ENCODE data around the gene ASMT.
"Not testable (repeated sequence)": the region's sequence is repeated elsewhere in the genome, so short reads cannot be mapped to it uniquely, and the experiment has no call there.

Gene ASMT

GRCh38 chrX:1614927-1615326, at the start of gene ASMT:
TSS of gene ASMT (plus strand) at chrX:1615059. CDS start at chrX:1615200, 141 bp downstream.
- no peak for DNase-seq

GRCh38 chrX:1574181-1574580, 40.7 kb upstream of the ASMT start:
- DNase-seq, result not testable (repeated sequence)

- no peak for DNase-seq
Measured at GRCh38 chrX:1576201-1576992, 38.5 kb upstream of the ASMT start.

- DNase-seq, result no peak
Measured at GRCh38 chrX:1577845-1578244, 37.0 kb upstream of the ASMT start.

- DNase-seq, result no peak
Measured at GRCh38 chrX:1578511-1579173, 36.2 kb upstream of the ASMT start.

GRCh38 chrX:1581132-1581531, 33.7 kb upstream of the ASMT start:
- DNase-seq, result peak; percentile 2

GRCh38 chrX:1582686-1583437, 32.0 kb upstream of the ASMT start:
- DNase-seq, result no peak

- DNase-seq, result no peak
Measured at GRCh38 chrX:1584237-1585011, 30.4 kb upstream of the ASMT start.

GRCh38 chrX:1587161-1587560, 27.7 kb upstream of the ASMT start:
- no peak for DNase-seq

- DNase-seq, result no peak
Measured at GRCh38 chrX:1589356-1590130, 25.3 kb upstream of the ASMT start.

- peak; percentile 74 for DNase-seq
Measured at GRCh38 chrX:1591102-1591862, 23.6 kb upstream of the ASMT start, which contains the start of gene AKAP17A. TSS of gene AKAP17A (plus strand) at chrX:1591604. CDS start at chrX:1593463, 1,859 bp downstream.

GRCh38 chrX:1591863-1592469, 22.9 kb upstream of the ASMT start:
- DNase-seq, result no peak

- DNase-seq, result no peak
Measured at GRCh38 chrX:1592470-1593142, 22.3 kb upstream of the ASMT start.

GRCh38 chrX:1593286-1594271, 21.3 kb upstream of the ASMT start:
- no peak for DNase-seq

- DNase-seq, result no peak
Measured at GRCh38 chrX:1595711-1596060, 19.2 kb upstream of the ASMT start.

- no peak for DNase-seq
Measured at GRCh38 chrX:1596676-1597344, 18.0 kb upstream of the ASMT start.

- no peak for DNase-seq
Measured at GRCh38 chrX:1597345-1598020, 17.4 kb upstream of the ASMT start.
